ENCODE data around the gene SART3. TPM values are rescaled to one million over a fixed set of nuclear protein-coding genes. Genes with fewer than 3 reads are reported as not detected.

The SART3 gene, protein sequence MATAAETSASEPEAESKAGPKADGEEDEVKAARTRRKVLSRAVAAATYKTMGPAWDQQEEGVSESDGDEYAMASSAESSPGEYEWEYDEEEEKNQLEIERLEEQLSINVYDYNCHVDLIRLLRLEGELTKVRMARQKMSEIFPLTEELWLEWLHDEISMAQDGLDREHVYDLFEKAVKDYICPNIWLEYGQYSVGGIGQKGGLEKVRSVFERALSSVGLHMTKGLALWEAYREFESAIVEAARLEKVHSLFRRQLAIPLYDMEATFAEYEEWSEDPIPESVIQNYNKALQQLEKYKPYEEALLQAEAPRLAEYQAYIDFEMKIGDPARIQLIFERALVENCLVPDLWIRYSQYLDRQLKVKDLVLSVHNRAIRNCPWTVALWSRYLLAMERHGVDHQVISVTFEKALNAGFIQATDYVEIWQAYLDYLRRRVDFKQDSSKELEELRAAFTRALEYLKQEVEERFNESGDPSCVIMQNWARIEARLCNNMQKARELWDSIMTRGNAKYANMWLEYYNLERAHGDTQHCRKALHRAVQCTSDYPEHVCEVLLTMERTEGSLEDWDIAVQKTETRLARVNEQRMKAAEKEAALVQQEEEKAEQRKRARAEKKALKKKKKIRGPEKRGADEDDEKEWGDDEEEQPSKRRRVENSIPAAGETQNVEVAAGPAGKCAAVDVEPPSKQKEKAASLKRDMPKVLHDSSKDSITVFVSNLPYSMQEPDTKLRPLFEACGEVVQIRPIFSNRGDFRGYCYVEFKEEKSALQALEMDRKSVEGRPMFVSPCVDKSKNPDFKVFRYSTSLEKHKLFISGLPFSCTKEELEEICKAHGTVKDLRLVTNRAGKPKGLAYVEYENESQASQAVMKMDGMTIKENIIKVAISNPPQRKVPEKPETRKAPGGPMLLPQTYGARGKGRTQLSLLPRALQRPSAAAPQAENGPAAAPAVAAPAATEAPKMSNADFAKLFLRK
- total RNA-seq, result 93.3 and 96.2 TPM in 2 replicates

DNA sequence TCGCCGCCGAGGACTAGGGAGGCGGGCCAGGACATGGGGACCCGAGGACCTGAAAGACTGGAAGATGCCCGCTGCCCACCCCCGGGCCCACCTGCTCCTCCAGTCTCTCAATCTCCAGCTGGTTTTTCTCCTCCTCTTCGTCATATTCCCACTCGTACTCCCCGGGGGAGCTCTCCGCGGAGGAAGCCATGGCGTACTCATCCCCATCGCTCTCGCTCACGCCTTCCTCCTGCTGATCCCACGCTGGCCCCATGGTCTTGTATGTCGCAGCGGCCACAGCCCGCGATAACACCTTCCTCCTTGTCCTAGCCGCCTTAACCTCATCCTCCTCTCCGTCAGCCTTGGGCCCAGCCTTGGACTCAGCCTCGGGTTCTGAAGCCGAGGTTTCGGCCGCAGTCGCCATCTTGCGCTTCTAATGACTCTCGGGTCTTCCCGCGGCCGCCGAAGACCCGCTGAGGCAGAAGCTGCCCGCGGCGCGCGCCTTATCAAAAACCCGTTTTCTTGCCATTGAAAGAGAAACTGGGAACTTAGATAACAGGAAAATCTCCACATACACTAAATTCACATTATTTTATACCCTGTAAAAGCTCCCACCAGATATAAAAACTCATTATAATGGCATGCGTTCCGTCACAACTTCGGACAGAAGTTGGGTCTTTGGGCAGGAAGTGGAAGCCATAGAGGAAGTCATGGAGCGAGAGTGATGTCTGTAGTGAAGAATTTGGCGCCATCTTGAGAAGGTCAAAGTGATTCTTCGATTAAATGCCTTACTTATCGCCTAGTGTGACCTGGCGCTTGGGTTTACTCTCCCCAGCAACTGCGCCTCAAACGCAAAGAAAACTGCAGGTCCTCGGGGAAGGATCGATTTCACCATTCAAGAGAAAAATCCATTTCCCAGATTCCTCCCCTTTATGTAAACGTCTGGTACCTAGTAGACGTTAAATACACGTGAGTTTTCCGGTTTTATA, at the start of gene SART3:
Gene SART3, minus strand, starts transcription at position 422 of the 968 bp plus-strand sequence. Its CDS starts 19 bp downstream, at position 403.

DNA sequence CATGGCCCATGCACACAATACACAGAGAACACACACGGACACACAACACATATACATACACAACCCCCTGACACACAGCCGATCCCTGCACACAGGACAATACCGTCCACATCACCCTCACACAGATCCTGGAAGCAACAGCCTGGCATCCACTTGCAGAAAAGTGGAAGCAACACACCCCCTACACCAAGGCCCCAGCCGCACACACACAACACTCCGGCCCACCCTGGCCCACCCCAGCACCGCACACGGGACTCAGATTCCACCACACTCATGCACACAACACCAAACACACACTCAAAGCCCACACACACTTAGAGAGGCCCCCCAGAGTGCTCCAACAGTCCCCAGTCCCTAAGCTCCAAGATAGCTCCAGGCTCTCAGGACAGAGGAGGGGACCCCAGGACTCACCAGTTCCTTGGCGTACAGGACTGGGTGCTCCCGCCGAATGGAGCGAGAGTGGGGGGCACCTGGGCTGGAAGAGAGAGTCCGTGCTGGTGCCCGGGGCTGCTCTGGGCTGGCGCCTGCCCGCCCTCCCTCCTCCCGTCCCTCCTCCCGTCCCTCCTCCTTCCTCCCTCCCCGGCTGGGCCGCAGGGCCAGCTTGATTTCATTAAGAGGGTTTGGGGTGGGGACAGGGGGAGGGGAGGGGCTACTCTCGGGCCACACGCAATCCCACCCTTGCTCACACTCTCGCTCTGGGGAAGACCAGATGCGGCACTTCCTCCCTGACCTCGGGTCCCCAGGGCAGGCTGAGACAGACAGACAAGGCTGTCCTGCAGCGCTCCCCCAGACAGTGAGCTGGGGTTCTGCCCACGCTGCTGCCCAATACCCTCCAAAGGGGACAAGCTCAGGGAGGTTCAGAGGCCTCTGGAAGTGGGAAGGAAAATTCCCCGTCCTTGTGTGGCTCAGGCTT, 36.8 kb upstream of the SART3 start, which contains the start of gene TMEM119:
Gene TMEM119, minus strand, starts transcription at position 526 of the 913 bp plus-strand sequence. CDS start 5,701 bp downstream, outside the sequence.

DNA sequence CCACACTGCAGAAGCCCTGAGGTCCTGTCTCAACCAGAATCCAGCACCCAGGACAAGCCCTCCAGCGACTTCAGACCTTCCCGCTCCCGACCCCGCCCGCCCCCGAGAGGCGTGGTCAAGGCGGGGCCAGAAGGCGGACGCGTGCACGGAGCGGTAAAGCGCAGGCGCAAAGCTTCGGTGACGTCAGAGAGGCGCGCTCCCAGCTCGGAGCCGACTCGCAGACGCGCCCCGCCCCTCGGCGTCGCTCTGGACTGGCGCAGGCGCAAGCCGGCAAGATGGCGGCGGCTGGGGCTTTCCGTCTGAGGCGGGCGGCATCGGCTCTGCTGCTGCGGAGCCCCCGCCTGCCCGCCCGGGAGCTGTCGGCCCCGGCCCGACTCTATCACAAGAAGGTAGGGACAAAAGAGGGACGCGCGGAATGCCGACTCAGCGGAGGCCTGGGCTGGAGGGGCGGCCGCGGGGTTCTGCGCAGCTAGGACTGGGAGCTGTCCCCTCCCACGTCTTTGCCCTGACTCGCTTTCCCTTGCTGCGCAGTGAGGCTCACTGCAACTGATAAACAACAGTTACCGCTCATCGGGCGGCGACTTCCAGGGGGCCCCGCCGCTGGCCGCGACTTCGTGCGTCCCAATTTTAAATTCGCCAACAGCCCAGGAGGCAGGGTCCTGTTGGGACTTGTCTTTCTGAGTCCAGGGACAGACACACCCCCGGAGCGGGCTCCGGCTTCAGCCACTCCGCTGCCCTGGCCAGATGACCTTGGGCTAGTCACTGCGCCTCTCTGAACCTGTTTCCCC, 1.6 kb upstream of the SART3 start, which contains the start of gene ISCU:
Gene ISCU, plus strand, starts transcription at position 249 of the 788 bp plus-strand sequence. Its CDS starts 27 bp downstream, at position 276.

DNA sequence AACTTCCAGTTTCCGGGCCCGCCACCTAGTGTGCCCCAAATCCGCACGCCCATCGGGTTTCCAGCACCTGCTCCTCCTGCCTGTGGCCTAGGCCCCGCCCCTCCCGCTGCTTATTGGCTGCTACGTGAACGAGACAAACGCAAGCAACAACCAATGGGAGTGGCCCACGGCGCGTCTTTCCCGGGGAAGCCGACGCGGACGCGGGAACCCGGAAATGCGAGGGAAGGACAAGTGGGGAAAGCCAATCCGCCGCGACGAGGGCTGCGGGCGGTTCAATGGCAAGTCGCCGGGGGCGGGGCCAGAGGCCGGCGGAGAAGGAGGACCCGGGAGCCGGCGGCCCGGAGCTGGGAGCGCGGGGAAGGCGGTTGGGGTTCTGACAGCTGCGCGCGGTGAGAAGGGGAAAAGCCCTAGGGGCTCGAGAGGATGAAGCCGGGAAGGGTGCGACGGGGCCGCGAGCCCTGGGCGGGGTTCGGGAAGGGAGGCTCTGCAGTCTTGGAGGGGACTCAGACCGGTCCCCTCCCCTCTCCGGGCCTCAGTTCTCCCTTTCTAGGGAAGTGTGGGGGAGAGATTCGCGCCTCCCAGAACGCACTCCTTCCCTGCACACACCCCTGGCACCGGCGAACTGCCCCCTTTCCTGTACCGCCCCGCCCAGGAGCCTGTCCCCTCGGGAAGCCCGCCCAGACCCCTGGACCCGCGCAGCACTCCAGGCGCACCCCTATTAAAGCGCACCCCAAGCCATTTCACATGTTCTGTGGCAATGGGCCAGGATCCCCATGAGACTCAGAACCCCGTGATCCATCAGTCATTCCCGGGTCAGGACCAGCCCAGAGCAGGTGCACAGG, 45.8 kb downstream of the SART3 start, which contains the start of gene FICD:
Gene FICD, plus strand, starts transcription at position 305 of the 842 bp plus-strand sequence. CDS start 1,696 bp downstream, outside the sequence.

Other genes starting within 250 kb of the SART3 start
- 6.5 and 15.3 TPM in 2 replicates for gene CMKLR1, start 221.9 kb downstream of the SART3 start, total RNA-seq
- 13.4 and 24.7 TPM in 2 replicates for gene FICD, start 45.9 kb downstream of the SART3 start, total RNA-seq
- gene ISCU, start 1.4 kb upstream of the SART3 start, total RNA-seq, result 171 and 206 TPM in 2 replicates
- gene TMEM119, start 36.9 kb upstream of the SART3 start, total RNA-seq, result 5.8 and 16.1 TPM in 2 replicates
- 1.7 and 1.9 TPM in 2 replicates for gene SELPLG, start 72.7 kb upstream of the SART3 start, total RNA-seq
- gene CORO1C, start 170.3 kb upstream of the SART3 start, total RNA-seq, result 331 and 354 TPM in 2 replicates